ENCODE data around the gene SPESP1.

GRCh38 chr15:68887120-68887519 is 43.2 kb upstream of the SPESP1 start:
- TF ChIP-seq, protein P1, sequence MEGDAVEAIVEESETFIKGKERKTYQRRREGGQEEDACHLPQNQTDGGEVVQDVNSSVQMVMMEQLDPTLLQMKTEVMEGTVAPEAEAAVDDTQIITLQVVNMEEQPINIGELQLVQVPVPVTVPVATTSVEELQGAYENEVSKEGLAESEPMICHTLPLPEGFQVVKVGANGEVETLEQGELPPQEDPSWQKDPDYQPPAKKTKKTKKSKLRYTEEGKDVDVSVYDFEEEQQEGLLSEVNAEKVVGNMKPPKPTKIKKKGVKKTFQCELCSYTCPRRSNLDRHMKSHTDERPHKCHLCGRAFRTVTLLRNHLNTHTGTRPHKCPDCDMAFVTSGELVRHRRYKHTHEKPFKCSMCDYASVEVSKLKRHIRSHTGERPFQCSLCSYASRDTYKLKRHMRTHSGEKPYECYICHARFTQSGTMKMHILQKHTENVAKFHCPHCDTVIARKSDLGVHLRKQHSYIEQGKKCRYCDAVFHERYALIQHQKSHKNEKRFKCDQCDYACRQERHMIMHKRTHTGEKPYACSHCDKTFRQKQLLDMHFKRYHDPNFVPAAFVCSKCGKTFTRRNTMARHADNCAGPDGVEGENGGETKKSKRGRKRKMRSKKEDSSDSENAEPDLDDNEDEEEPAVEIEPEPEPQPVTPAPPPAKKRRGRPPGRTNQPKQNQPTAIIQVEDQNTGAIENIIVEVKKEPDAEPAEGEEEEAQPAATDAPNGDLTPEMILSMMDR (IDR thresholded peaks at IDR 0.05; ENCODE audit: poor library complexity, severe bottlenecking), result no peak
- TF ChIP-seq MXI1 (conservative IDR thresholded peaks at IDR 0.05; ENCODE audit: poor library complexity, severe bottlenecking), result no peak
- no peak for TF ChIP-seq POLR2AphosphoS5 (IDR thresholded peaks at IDR 0.05)
- no peak for TF ChIP-seq EP300 (conservative IDR thresholded peaks at IDR 0.05; ENCODE audit: poor library complexity, severe bottlenecking)
- TF ChIP-seq EZH2 (IDR thresholded peaks at IDR 0.05; ENCODE audit: borderline replicate concordance, insufficient read depth, low read length, poor library complexity, severe bottlenecking), result no peak
- no peak for TF ChIP-seq RAD21 (conservative IDR thresholded peaks at IDR 0.05)
- TF ChIP-seq TAF1 (IDR thresholded peaks at IDR 0.05; ENCODE audit: low read depth), result no peak

Measured in neural cell (in vitro differentiated cells).